H4 (cell line): Measurements from ENCODE around the gene ERGIC1. TPM values are rescaled to one million over a fixed set of nuclear protein-coding genes. Genes with fewer than 3 reads are reported as not detected.

Experiments
- DNase-seq: peaks from one replicate; pipeline ENCODE4 v3.0.0-alpha.2; 2015; ENCODE audit warnings: low spot score
- total RNA-seq: library from RNA; depleted of rRNA; stranded (reverse); fragments of >200 nt; shearing (Covaris generic); gene quantifications from 2 replicates; pipeline ENCODE4 v1.2.3, GENCODE V29; 2014

ERGIC1 gene
- total RNA-seq, 1 experiment from 2014 or later, result 86.2 TPM

GRCh38 chr5:172945151-172945550 is 111.1 kb downstream of the ERGIC1 start:
- no peak for DNase-seq

- no peak for DNase-seq
Measured at GRCh38 chr5:172946146-172946545, 112.1 kb downstream of the ERGIC1 start.

- DNase-seq, result no peak
Measured at GRCh38 chr5:172949426-172949825, 115.4 kb downstream of the ERGIC1 start.

GRCh38 chr5:172950176-172950965 is 116.3 kb downstream of the ERGIC1 start:
- DNase-seq, result no peak

- DNase-seq, result no peak
Measured at GRCh38 chr5:172951371-172952033, 117.5 kb downstream of the ERGIC1 start.

- DNase-seq, result no peak
Measured at GRCh38 chr5:172952034-172952511, 118.0 kb downstream of the ERGIC1 start.

- DNase-seq, result no peak
Measured at GRCh38 chr5:172953776-172954675, 120.0 kb downstream of the ERGIC1 start.

GRCh38 chr5:172954751-172955159 is 120.7 kb downstream of the ERGIC1 start:
- DNase-seq, result no peak

- no peak for DNase-seq
Measured at GRCh38 chr5:172956228-172956627, 122.2 kb downstream of the ERGIC1 start.

- DNase-seq, result no peak
Measured at GRCh38 chr5:172956936-172957335, 122.9 kb downstream of the ERGIC1 start.

GRCh38 chr5:172957458-172957857 is 123.4 kb downstream of the ERGIC1 start:
- no peak for DNase-seq

- DNase-seq, result no peak
Measured at GRCh38 chr5:172958331-172959046, 124.4 kb downstream of the ERGIC1 start.

GRCh38 chr5:172959824-172960799 is 126.1 kb downstream of the ERGIC1 start:
- no peak for DNase-seq

GRCh38 chr5:172969921-172970320 is 135.9 kb downstream of the ERGIC1 start:
- DNase-seq, result no peak

GRCh38 chr5:172971482-172971881 is 137.4 kb downstream of the ERGIC1 start:
- no peak for DNase-seq

GRCh38 chr5:172972552-172972951 is 138.5 kb downstream of the ERGIC1 start:
- no peak for DNase-seq

- no peak for DNase-seq
Measured at GRCh38 chr5:172973127-172973916, 139.3 kb downstream of the ERGIC1 start.

- no peak for DNase-seq
Measured at GRCh38 chr5:172973931-172974330, 139.9 kb downstream of the ERGIC1 start.

GRCh38 chr5:172975289-172975688 is 141.2 kb downstream of the ERGIC1 start:
- DNase-seq, result no peak
